ENCODE results near the gene CDH23. TPM values are rescaled to one million over a fixed set of nuclear protein-coding genes. Genes with fewer than 3 reads are reported as not detected.
A peak's percentile ranks its signal among the peaks of the same experiment; 100 is the strongest.

The CDH23 gene
- total RNA-seq, 1 experiment from 2014 or later = 0.06 TPM

GRCh38 chr10:71534568-71535194, 138.0 kb downstream of the CDH23 start:
- no peak for DNase-seq (ENCODE audit: low read depth)

- DNase-seq (ENCODE audit: low read depth) = no peak
Observed at GRCh38 chr10:71536332-71536731, 139.6 kb downstream of the CDH23 start.

GRCh38 chr10:71537125-71537524, 140.4 kb downstream of the CDH23 start:
- no peak for DNase-seq (ENCODE audit: low read depth)

- no peak for DNase-seq (ENCODE audit: low read depth)
Observed at GRCh38 chr10:71537681-71538080, 141.0 kb downstream of the CDH23 start.

- DNase-seq (ENCODE audit: low read depth) = no peak
Observed at GRCh38 chr10:71538608-71539260, 142.0 kb downstream of the CDH23 start.

GRCh38 chr10:71539442-71540118, 142.9 kb downstream of the CDH23 start:
- DNase-seq (ENCODE audit: low read depth) = no peak

GRCh38 chr10:71542478-71542877, 145.8 kb downstream of the CDH23 start:
- DNase-seq (ENCODE audit: low read depth) = no peak

GRCh38 chr10:71543608-71544170, 147.0 kb downstream of the CDH23 start:
- no peak for DNase-seq (ENCODE audit: low read depth)

GRCh38 chr10:71545001-71545400, 148.3 kb downstream of the CDH23 start:
- no peak for DNase-seq (ENCODE audit: low read depth)

GRCh38 chr10:71546220-71546619, 149.5 kb downstream of the CDH23 start:
- no peak for DNase-seq (ENCODE audit: low read depth)

GRCh38 chr10:71547312-71547711, 150.6 kb downstream of the CDH23 start:
- DNase-seq (ENCODE audit: low read depth) = no peak

GRCh38 chr10:71547876-71548846, 151.4 kb downstream of the CDH23 start:
- peak; percentile 11 for DNase-seq (ENCODE audit: low read depth)

- DNase-seq (ENCODE audit: low read depth) = no peak
Observed at GRCh38 chr10:71549766-71550533, 153.2 kb downstream of the CDH23 start.

- no peak for DNase-seq (ENCODE audit: low read depth)
Observed at GRCh38 chr10:71550628-71551027, 153.9 kb downstream of the CDH23 start.

GRCh38 chr10:71551970-71552369, 155.2 kb downstream of the CDH23 start:
- DNase-seq (ENCODE audit: low read depth) = no peak

GRCh38 chr10:71553432-71553831, 156.7 kb downstream of the CDH23 start:
- DNase-seq (ENCODE audit: low read depth) = no peak

- DNase-seq (ENCODE audit: low read depth) = no peak
Observed at GRCh38 chr10:71554671-71555070, 158.0 kb downstream of the CDH23 start.

- DNase-seq (ENCODE audit: low read depth) = no peak
Observed at GRCh38 chr10:71555087-71555723, 158.5 kb downstream of the CDH23 start.

GRCh38 chr10:71555724-71556119, 159.0 kb downstream of the CDH23 start:
- DNase-seq (ENCODE audit: low read depth) = no peak

- DNase-seq (ENCODE audit: low read depth) = no peak
Observed at GRCh38 chr10:71558991-71559390, 162.3 kb downstream of the CDH23 start.
